Endothelial cell of umbilical vein (primary cell): ENCODE data around the gene MFN2. TPM values are rescaled to one million over a fixed set of nuclear protein-coding genes. Genes with fewer than 3 reads are reported as not detected.

Experiments used
- BruUV-seq: library from RNA; stranded (reverse); fragments of 400-500 nt; replicated peaks from 2 replicates; lab custom pipeline; 2021; lab: Mats Ljungman, UMichigan
- CTCF ChIA-PET: fragments of 300-600, 350-600 bp; sonication (Branson Sonifier 250); formaldehyde crosslinking; loops from one replicate; lab custom pipeline; 2021; ENCODE audit warnings: antibody characterized with exemption, inconsistent platforms; lab: Charles Lee
- POLR2A ChIA-PET: fragments of 300-600, 350-600 bp; sonication (Branson Sonifier 250); formaldehyde crosslinking; loops from one replicate; lab custom pipeline; 2021; ENCODE audit warnings: antibody characterized with exemption, inconsistent platforms; lab: Charles Lee
- DNase-seq: peaks from one replicate; pipeline ENCODE4 v3.0.0-alpha.2; 2011; ENCODE audit warnings: low read depth, low spot score
- FAIRE-seq: peaks from 2 replicates; lab custom pipeline; 2011; peaks lifted over from hg19 to GRCh38; lab: Jason Lieb, UNC
- H2AFZ ChIP-seq: 2 replicates; pipeline ENCODE4 v1.6.0; 2012; ENCODE audit warnings: low read depth, low read length, control low read depth, inconsistent platforms
- H3K27ac ChIP-seq: 2 replicates; pipeline ENCODE4 v1.5.1; 2011; ENCODE audit warnings: low read depth, mild to moderate bottlenecking, control low read depth, low read length, moderate library complexity; ENCODE audit not compliant: insufficient read depth
- H3K27me3 ChIP-seq, 2 experiments: 2 replicates each; pipeline versions ENCODE4 v1.6.0 to v1.6.1; 2011; ENCODE audit warnings: low read length in 2 of 2, mixed read lengths in 1 of 2; ENCODE audit not compliant: control insufficient read depth in 2 of 2, insufficient read depth in 2 of 2
- H3K36me3 ChIP-seq, 2 experiments: 2 replicates in 1 of 2; 3 replicates in 1 of 2; pipeline ENCODE4 v1.5.1; 2011; ENCODE audit warnings: low read length in 2 of 2, mild to moderate bottlenecking in 1 of 2, moderate library complexity in 1 of 2; ENCODE audit not compliant: control insufficient read depth in 2 of 2, insufficient read depth in 2 of 2; ENCODE audit errors: extremely low read depth in 1 of 2
- H3K4me1 ChIP-seq: 3 replicates; pipeline ENCODE4 v1.5.1; 2011; ENCODE audit warnings: mild to moderate bottlenecking, low read length; ENCODE audit not compliant: control insufficient read depth, insufficient read depth; ENCODE audit errors: extremely low read depth
- H3K4me2 ChIP-seq: 2 replicates; pipeline ENCODE4 v1.6.1; 2011; ENCODE audit warnings: low read length, control low read depth, mixed read lengths; ENCODE audit not compliant: insufficient read depth
- H3K4me3 ChIP-seq, 3 experiments: fragments of 200-600 bp in 1 of 3; sonication (generic), shearing (Covaris generic) in 1 of 3; replicated peaks in 1 of 3; 2 replicates each; pipeline ENCODE4 v1.5.1; 2011 to 2016; ENCODE audit warnings: control low read depth in 3 of 3, low read length in 3 of 3, mild to moderate bottlenecking in 2 of 3, inconsistent platforms in 1 of 3, low read depth in 1 of 3, moderate library complexity in 1 of 3; ENCODE audit not compliant: insufficient read depth in 1 of 3
- H3K79me2 ChIP-seq: 2 replicates; pipeline ENCODE4 v1.6.0; 2012; ENCODE audit warnings: low read length, inconsistent platforms; ENCODE audit not compliant: control insufficient read depth, insufficient read depth
- H3K9ac ChIP-seq: replicated peaks from 2 replicates; pipeline ENCODE3; 2011; ENCODE audit warnings: low read length, control low read depth; ENCODE audit not compliant: insufficient read depth; ENCODE audit errors: extremely low read depth
- H3K9me1 ChIP-seq: replicated peaks from 3 replicates; pipeline ENCODE4 v1.6.0; 2011; ENCODE audit warnings: mild to moderate bottlenecking, low read length; ENCODE audit not compliant: control insufficient read depth, insufficient read depth; ENCODE audit errors: extremely low read depth
- H3K9me3 ChIP-seq: replicated peaks from 2 replicates; pipeline ENCODE4 v1.5.1; 2012; ENCODE audit warnings: low read length, inconsistent platforms; ENCODE audit not compliant: control insufficient read depth, insufficient read depth
- H4K20me1 ChIP-seq: replicated peaks from 2 replicates; pipeline ENCODE3; 2011; ENCODE audit warnings: mild to moderate bottlenecking, low read length; ENCODE audit not compliant: control insufficient read depth, insufficient read depth; ENCODE audit errors: extremely low read depth
- EZH2 ChIP-seq: IDR thresholded peaks from 2 replicates; pipeline ENCODE4 v1.6.1; 2012; ENCODE audit warnings: borderline replicate concordance, low read depth, mild to moderate bottlenecking, moderate library complexity, low read length, inconsistent platforms; ENCODE audit not compliant: severe bottlenecking
- FOS ChIP-seq: IDR thresholded peaks from 2 replicates; pipeline ENCODE4 v1.6.1; 2011; ENCODE audit warnings: mild to moderate bottlenecking, low read length, moderate library complexity, borderline replicate concordance; ENCODE audit not compliant: insufficient read depth
- GATA2 ChIP-seq: IDR thresholded peaks from 2 replicates; pipeline ENCODE4 v1.7.0; 2011; ENCODE audit warnings: low read depth, mild to moderate bottlenecking, moderate library complexity, mixed read lengths, low read length; ENCODE audit not compliant: insufficient read length, insufficient read depth
- JUN ChIP-seq: IDR thresholded peaks from 2 replicates; pipeline ENCODE4 v1.6.1; 2011; ENCODE audit warnings: borderline replicate concordance, low read depth; ENCODE audit not compliant: insufficient read length, insufficient read depth
- MYC ChIP-seq: IDR thresholded peaks from one replicate; pipeline ENCODE4 v1.6.1; 2011; ENCODE audit warnings: mild to moderate bottlenecking, low read depth, low read length
- POLR2A ChIP-seq: IDR thresholded peaks from 2 replicates; pipeline ENCODE4 v1.6.1; 2012; ENCODE audit warnings: low read depth, mild to moderate bottlenecking, control low read depth, low read length
- POLR2AphosphoS5 ChIP-seq: IDR thresholded peaks from 2 replicates; pipeline ENCODE4 v1.6.1; 2012; ENCODE audit warnings: low read depth, mild to moderate bottlenecking, control low read depth, low read length, moderate library complexity; ENCODE audit not compliant: insufficient read depth
- dilution Hi-C: fragments of 300-500 bp; cut with MboI; formaldehyde crosslinking; loops from one replicate; pipeline ENCODE4 v1.15.0; 2019; ENCODE audit warnings: low sequenced_read_pairs; ENCODE audit not compliant: extremely low pct_ligation_motif_present
- intact Hi-C: fragments of 100-400 bp; cut with micrococcal nuclease; formaldehyde crosslinking; loops from one replicate; pipeline ENCODE4 v1.10.0; 2022
- polyA plus RNA-seq, 4 experiments: library from polyadenylated mRNA; depleted of rRNA in 3 of 4; stranded (reverse) in 3 of 4; unstranded in 1 of 4; fragments of >200 nt; gene quantifications; 2 replicates each; pipeline versions ENCODE4 v1.2.1 to v1.2.3, GENCODE V29; 2011 to 2012; ENCODE audit warnings: missing spikeins in 1 of 4
- total RNA-seq: library from RNA; stranded (reverse); gene quantifications from 2 replicates; pipeline ENCODE4 v1.2.3, GENCODE V29; 2021
- TF ChIP-seq, protein P1 (sequence below): IDR thresholded peaks from 2 replicates; pipeline ENCODE4 v1.6.1; 2011; ENCODE audit not compliant: insufficient read depth, insufficient read length
- TF ChIP-seq, protein P2 (sequence below), 2 donors: IDR thresholded peaks; 1 replicate in 1 of 2; 2 replicates in 1 of 2; pipeline ENCODE4 v1.5.1; 2011; ENCODE audit warnings: low read length in 2 of 2, mild to moderate bottlenecking in 2 of 2, moderate library complexity in 2 of 2, control low read depth in 1 of 2, inconsistent platforms in 1 of 2, low read depth in 1 of 2; ENCODE audit not compliant: insufficient read depth in 1 of 2; ENCODE audit errors: extremely low read depth in 1 of 2

The MFN2 gene
- total and polyA plus RNA-seq, 2 donors (not counting 3 experiments of a cell fraction or from before 2014, with no cell fraction given), result 51.4 to 82.4 TPM

DNA sequence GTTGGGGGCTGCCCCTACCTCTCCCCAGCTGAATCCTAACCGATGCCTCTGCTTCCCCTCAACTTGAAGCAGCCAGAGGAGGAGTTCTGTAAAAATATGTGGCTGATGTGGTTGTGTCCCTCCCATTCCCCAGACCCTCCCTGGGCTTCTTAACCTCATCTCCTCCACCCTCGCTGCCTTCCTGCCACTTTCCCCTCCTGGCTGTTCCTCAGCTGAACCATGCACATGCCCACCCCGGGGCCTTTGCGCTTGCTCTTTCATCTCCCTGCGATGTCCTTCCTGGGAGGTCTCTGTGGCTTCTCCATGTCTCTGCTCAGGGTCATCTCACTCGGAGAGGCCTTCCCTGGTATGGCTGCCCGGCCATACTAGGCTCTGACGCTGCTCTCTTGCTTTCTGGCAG, 48.0 kb downstream of the MFN2 start:
- intact Hi-C loops (no loop called here), dilution Hi-C loops (no loop called here)
- POLR2A ChIA-PET, result no interaction called here
- Histone ChIP-seq H3K79me2 (no peaks in the 10 kb centered on the region), H3K4me3 (no peak overlapping the region), H3K36me3 (peaks cover 0 to 25% of the 10 kb centered on the region in 2 experiments), H3K27me3 (no peaks in the 10 kb centered on the region), H3K27ac (no peak overlapping the region), H3K9ac (no peak overlapping the region), H3K9me3 (no peaks in the 10 kb centered on the region), H3K4me1 (no peaks in the 10 kb centered on the region), H3K9me1 (no peaks in the 10 kb centered on the region), H3K4me2 (no peak overlapping the region), H2AFZ (no peak overlapping the region), H4K20me1 (no peaks in the 10 kb centered on the region)
- no TSS peak for BruUV-seq
- no peak for TF ChIP-seq JUN
- FAIRE-seq (no peak), DNase-seq (no peak)
- CTCF ChIA-PET, result interaction anchor here (1.3 kb wide), 1 partner anchor 9 kb away, joined by 4 read pairs; no protein-coding TSS in a partner anchor

DNA sequence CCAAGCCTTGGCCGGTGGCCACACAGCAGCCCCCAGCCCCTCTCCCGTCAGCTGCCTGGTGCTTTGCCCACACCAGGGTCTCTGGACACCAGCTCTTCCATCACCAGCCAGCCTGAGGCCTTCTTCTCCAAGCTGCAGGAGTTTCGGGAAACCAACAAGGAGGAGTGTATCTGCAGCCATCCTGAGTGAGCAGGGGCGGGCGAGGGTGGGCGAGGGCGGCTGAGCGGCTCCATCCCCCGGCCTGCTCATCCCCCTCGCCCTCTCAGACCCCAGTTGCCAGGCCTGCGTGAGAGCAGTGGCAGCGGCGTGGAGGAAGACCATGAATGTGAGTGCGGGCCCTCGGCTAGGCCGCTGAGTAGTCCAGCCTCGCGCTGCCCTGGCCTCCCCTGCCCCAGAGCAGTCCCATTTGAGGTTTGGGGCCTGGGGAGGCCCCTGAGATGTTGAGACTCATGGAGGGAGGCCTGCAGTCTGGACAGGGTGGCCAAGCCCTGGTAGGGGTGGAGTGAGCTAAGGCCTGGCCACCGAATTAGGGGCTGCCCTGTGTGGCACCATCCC, 48.8 kb downstream of the MFN2 start:
- H3K4me3 ChIP-seq, result no peak overlapping the region
- H3K79me2 ChIP-seq, result no peaks in the 10 kb centered on the region
- DNase-seq (no peak), FAIRE-seq (no peak)
- no peaks in the 10 kb centered on the region for H3K9me1 ChIP-seq
- H3K4me1 ChIP-seq, result no peaks in the 10 kb centered on the region
- no peak overlapping the region for H2AFZ ChIP-seq
- H4K20me1 ChIP-seq, result no peaks in the 10 kb centered on the region
- no peak overlapping the region for H3K27ac ChIP-seq
- H3K4me2 ChIP-seq, result no peak overlapping the region
- no peaks in the 10 kb centered on the region for H3K27me3 ChIP-seq
- POLR2A ChIA-PET, result interaction anchor here (0.5 to 1.0 kb wide), 2 partner anchors 98 to 121 kb away, joined by 3 read pairs; no protein-coding TSS in a partner anchor
- TF ChIP-seq FOS (no peak), MYC (no peak), EZH2 (no peak), POLR2AphosphoS5 (no peak), GATA2 (no peak), POLR2A (no peak), JUN (no peak)
- TF ChIP-seq, protein P1, sequence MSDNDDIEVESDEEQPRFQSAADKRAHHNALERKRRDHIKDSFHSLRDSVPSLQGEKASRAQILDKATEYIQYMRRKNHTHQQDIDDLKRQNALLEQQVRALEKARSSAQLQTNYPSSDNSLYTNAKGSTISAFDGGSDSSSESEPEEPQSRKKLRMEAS, result no peak
- TF ChIP-seq, protein P2, sequence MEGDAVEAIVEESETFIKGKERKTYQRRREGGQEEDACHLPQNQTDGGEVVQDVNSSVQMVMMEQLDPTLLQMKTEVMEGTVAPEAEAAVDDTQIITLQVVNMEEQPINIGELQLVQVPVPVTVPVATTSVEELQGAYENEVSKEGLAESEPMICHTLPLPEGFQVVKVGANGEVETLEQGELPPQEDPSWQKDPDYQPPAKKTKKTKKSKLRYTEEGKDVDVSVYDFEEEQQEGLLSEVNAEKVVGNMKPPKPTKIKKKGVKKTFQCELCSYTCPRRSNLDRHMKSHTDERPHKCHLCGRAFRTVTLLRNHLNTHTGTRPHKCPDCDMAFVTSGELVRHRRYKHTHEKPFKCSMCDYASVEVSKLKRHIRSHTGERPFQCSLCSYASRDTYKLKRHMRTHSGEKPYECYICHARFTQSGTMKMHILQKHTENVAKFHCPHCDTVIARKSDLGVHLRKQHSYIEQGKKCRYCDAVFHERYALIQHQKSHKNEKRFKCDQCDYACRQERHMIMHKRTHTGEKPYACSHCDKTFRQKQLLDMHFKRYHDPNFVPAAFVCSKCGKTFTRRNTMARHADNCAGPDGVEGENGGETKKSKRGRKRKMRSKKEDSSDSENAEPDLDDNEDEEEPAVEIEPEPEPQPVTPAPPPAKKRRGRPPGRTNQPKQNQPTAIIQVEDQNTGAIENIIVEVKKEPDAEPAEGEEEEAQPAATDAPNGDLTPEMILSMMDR (IDR thresholded peaks at IDR 0.05; ENCODE audit: extremely low read depth in 1 of 2, insufficient read depth in 1 of 2, low read depth in 1 of 2, low read length in 2 of 2), result no peak
- H3K9me3 ChIP-seq, result no peaks in the 10 kb centered on the region
- BruUV-seq, result no TSS peak
- peaks cover 0 to 22% of the 10 kb centered on the region in 2 experiments for H3K36me3 ChIP-seq
- dilution Hi-C loops, result no loop called here
- intact Hi-C loops, result no loop called here
- H3K9ac ChIP-seq, result no peak overlapping the region
- CTCF ChIA-PET, result interaction anchor here (1.3 kb wide), 1 partner anchor 9 kb away, joined by 4 read pairs; no protein-coding TSS in a partner anchor
